ENCODE data around the gene CEPT1.

DNA sequence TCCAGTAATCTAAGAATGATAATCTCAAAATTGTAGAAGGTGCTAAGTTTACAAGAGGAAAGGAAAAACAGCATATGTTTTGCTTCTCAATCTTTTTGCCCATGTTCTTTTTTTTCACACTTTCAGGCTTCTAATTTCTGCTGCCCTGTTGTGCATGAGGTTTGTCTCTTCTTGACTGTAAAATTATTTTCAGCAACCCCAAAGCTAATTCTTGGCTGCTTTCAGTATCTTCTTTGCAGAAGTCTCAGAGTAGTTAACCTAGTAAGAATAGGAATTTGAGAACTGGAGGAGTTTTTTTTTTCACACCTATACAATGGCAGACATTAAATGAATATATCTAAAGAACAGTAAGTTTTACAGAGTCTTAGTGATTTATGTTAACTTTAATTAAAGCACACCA lies 34.0 kb downstream of the CEPT1 start:
- TF ChIP-seq, protein P1, sequence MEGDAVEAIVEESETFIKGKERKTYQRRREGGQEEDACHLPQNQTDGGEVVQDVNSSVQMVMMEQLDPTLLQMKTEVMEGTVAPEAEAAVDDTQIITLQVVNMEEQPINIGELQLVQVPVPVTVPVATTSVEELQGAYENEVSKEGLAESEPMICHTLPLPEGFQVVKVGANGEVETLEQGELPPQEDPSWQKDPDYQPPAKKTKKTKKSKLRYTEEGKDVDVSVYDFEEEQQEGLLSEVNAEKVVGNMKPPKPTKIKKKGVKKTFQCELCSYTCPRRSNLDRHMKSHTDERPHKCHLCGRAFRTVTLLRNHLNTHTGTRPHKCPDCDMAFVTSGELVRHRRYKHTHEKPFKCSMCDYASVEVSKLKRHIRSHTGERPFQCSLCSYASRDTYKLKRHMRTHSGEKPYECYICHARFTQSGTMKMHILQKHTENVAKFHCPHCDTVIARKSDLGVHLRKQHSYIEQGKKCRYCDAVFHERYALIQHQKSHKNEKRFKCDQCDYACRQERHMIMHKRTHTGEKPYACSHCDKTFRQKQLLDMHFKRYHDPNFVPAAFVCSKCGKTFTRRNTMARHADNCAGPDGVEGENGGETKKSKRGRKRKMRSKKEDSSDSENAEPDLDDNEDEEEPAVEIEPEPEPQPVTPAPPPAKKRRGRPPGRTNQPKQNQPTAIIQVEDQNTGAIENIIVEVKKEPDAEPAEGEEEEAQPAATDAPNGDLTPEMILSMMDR (IDR thresholded peaks at IDR 0.05; ENCODE audit: low read length) = no peak
- TF ChIP-seq EZH2 (IDR thresholded peaks at IDR 0.05; ENCODE audit: borderline replicate concordance, low read length) = no peak
